HEK293 (cell line): ENCODE data around the gene TMEM86A.

Experiments
- BCL11A ChIP-seq: fragments of 450-650 bp; formaldehyde crosslinking; IDR thresholded peaks from 2 replicates; pipeline ENCODE4 v1.5.1; 2016; ENCODE audit warnings: low read depth, missing biosample characterization, missing genetic modification characterization
- BCL11B ChIP-seq: fragments of 450-650 bp; formaldehyde crosslinking; IDR thresholded peaks from 2 replicates; pipeline ENCODE4 v1.5.1; 2016; ENCODE audit warnings: low read depth, missing biosample characterization, missing genetic modification characterization
- HIC1 ChIP-seq: fragments of 450-650 bp; formaldehyde crosslinking; IDR thresholded peaks from 2 replicates; pipeline ENCODE4 v1.5.1; 2016; ENCODE audit warnings: missing biosample characterization, missing genetic modification characterization
- PRDM10 ChIP-seq: fragments of 450-650 bp; formaldehyde crosslinking; IDR thresholded peaks from 2 replicates; pipeline ENCODE4 v1.5.1; 2016; ENCODE audit warnings: missing biosample characterization, missing genetic modification characterization
- ZBTB11 ChIP-seq: fragments of 450-650 bp; formaldehyde crosslinking; conservative IDR thresholded peaks from 2 replicates; pipeline ENCODE4 v1.5.1; 2016; ENCODE audit warnings: low read depth, missing biosample characterization, missing genetic modification characterization
- ZNF26 ChIP-seq: fragments of 450-650 bp; formaldehyde crosslinking; IDR thresholded peaks from 2 replicates; pipeline ENCODE4 v1.5.1; 2016; ENCODE audit warnings: missing biosample characterization, missing genetic modification characterization
- ZNF747 ChIP-seq: fragments of 450-650 bp; formaldehyde crosslinking; IDR thresholded peaks from 2 replicates; pipeline ENCODE4 v1.5.1; 2016; ENCODE audit warnings: missing biosample characterization, missing genetic modification characterization
- ZNF785 ChIP-seq: fragments of 450-650 bp; formaldehyde crosslinking; IDR thresholded peaks from 2 replicates; pipeline ENCODE4 v1.5.1; 2016; ENCODE audit warnings: missing biosample characterization, missing genetic modification characterization
- TF ChIP-seq, protein P1 (sequence below): fragments of 450-650 bp; formaldehyde crosslinking; IDR thresholded peaks from 2 replicates; pipeline ENCODE4 v1.5.1; 2016; ENCODE audit warnings: missing biosample characterization, missing genetic modification characterization
- TF ChIP-seq, protein P2 (sequence below): sonication (generic); formaldehyde crosslinking; IDR thresholded peaks from 2 replicates; pipeline ENCODE4 v1.8.1; 2022; ENCODE audit warnings: mild to moderate bottlenecking, moderate library complexity, missing genetic modification reagents

DNA sequence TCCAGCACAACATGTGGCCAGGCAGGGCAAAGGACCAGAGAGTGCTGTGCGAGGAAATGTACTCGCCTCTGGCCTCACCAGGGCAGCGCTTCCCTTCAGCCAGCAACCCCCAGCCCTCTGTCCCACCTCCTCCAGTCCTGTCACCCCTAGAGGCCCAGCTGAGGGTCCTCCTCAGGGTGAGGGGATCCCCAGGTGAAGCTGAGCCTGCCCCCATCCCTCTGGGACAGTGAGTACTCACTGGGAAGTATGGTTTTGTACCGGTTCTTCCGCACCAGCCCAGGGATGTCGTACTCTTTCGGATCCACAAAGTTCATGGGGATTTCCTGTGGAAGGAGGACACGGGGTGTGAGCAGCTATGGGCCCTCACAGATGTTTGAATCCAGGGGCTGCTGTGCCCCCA, 39.1 kb downstream of the TMEM86A start:
- TF ChIP-seq, protein P1, sequence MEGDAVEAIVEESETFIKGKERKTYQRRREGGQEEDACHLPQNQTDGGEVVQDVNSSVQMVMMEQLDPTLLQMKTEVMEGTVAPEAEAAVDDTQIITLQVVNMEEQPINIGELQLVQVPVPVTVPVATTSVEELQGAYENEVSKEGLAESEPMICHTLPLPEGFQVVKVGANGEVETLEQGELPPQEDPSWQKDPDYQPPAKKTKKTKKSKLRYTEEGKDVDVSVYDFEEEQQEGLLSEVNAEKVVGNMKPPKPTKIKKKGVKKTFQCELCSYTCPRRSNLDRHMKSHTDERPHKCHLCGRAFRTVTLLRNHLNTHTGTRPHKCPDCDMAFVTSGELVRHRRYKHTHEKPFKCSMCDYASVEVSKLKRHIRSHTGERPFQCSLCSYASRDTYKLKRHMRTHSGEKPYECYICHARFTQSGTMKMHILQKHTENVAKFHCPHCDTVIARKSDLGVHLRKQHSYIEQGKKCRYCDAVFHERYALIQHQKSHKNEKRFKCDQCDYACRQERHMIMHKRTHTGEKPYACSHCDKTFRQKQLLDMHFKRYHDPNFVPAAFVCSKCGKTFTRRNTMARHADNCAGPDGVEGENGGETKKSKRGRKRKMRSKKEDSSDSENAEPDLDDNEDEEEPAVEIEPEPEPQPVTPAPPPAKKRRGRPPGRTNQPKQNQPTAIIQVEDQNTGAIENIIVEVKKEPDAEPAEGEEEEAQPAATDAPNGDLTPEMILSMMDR (tag by site-specific recombination), result no peak
- TF ChIP-seq PRDM10 (tag by site-specific recombination) (no peak), ZBTB11 (tag by site-specific recombination) (no peak), ZNF747 (tag by site-specific recombination) (no peak), HIC1 (tag by site-specific recombination) (no peak), BCL11A (tag by site-specific recombination) (no peak), BCL11B (no peak), ZNF785 (tag by site-specific recombination) (no peak), ZNF26 (tag by site-specific recombination) (no peak)
- TF ChIP-seq, protein P2, sequence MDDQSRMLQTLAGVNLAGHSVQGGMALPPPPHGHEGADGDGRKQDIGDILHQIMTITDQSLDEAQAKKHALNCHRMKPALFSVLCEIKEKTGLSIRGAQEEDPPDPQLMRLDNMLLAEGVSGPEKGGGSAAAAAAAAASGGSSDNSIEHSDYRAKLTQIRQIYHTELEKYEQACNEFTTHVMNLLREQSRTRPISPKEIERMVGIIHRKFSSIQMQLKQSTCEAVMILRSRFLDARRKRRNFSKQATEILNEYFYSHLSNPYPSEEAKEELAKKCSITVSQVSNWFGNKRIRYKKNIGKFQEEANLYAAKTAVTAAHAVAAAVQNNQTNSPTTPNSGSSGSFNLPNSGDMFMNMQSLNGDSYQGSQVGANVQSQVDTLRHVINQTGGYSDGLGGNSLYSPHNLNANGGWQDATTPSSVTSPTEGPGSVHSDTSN (CRISPR knock-in tag), result no peak
